Activated gamma-delta T cell (primary cell): ENCODE results near the gene TTYH3.
"Not testable (repeated sequence)": the region's sequence is repeated elsewhere in the genome, so short reads cannot be mapped to it uniquely, and the experiment has no call there.

Experiments used
- DNase-seq: peaks from one replicate; lab custom pipeline; 2025; lab: John Stamatoyannopoulos, UW
- total RNA-seq, 2 donors: gene quantifications; one replicate each; lab custom pipeline; 2026; lab: John Stamatoyannopoulos, UW

The TTYH3 gene
- 12.7 to 16.7 reads per million in 2 donors for total RNA-seq

GRCh38 chr7:2631946-2632732, at the start of gene TTYH3:
Gene TTYH3 (plus strand): TSS chr7:2631986. CDS start chr7:2632156, 170 bp downstream.
- no peak for DNase-seq

- DNase-seq = no peak
These were observed 49.6 kb upstream of the TTYH3 start for GRCh38 chr7:2582006-2582735.

- DNase-seq = no peak
These were observed 47.8 kb upstream of the TTYH3 start for GRCh38 chr7:2583798-2584580.

- DNase-seq = no peak
These were observed 46.3 kb upstream of the TTYH3 start for GRCh38 chr7:2585446-2585845.

GRCh38 chr7:2586326-2587020, 45.3 kb upstream of the TTYH3 start:
- DNase-seq = no peak

- no peak for DNase-seq
These were observed 44.7 kb upstream of the TTYH3 start for GRCh38 chr7:2587134-2587533.

GRCh38 chr7:2587778-2588177, 44.0 kb upstream of the TTYH3 start:
- no peak for DNase-seq

GRCh38 chr7:2589341-2589740, 42.4 kb upstream of the TTYH3 start:
- no peak for DNase-seq

GRCh38 chr7:2589941-2590340, 41.8 kb upstream of the TTYH3 start:
- DNase-seq = not testable (repeated sequence)

GRCh38 chr7:2592375-2592865, 39.4 kb upstream of the TTYH3 start:
- DNase-seq = no peak

- no peak for DNase-seq
These were observed 38.6 kb upstream of the TTYH3 start for GRCh38 chr7:2593036-2593727.

- no peak for DNase-seq
These were observed 37.2 kb upstream of the TTYH3 start for GRCh38 chr7:2594599-2594998.

GRCh38 chr7:2595258-2595860, 36.4 kb upstream of the TTYH3 start:
- no peak for DNase-seq

GRCh38 chr7:2596464-2597272, 35.1 kb upstream of the TTYH3 start:
- no peak for DNase-seq

GRCh38 chr7:2597273-2597640, 34.5 kb upstream of the TTYH3 start:
- DNase-seq = no peak

- no peak for DNase-seq
These were observed 33.5 kb upstream of the TTYH3 start for GRCh38 chr7:2598154-2598823.

- DNase-seq = no peak
These were observed 30.7 kb upstream of the TTYH3 start for GRCh38 chr7:2601065-2601464.

GRCh38 chr7:2601907-2602306, 29.9 kb upstream of the TTYH3 start:
- no peak for DNase-seq

GRCh38 chr7:2602406-2603043, 29.3 kb upstream of the TTYH3 start:
- DNase-seq = no peak
